NCI-H2171 treated with DMSO at 0.1 percent for 48 hours (cell line): ENCODE results near the gene CROCC2.

Experiments used
- DNase-seq: peaks from one replicate; lab custom pipeline; 2025; lab: John Stamatoyannopoulos, UW

Gene CROCC2

GRCh38 chr2:241038374-241039180 lies 132.4 kb downstream of the CROCC2 start:
- DNase-seq, result no peak

- no peak for DNase-seq
These were observed 133.3 kb downstream of the CROCC2 start for GRCh38 chr2:241039416-241039815.

GRCh38 chr2:241040081-241040803 lies 134.1 kb downstream of the CROCC2 start:
- DNase-seq, result no peak

- DNase-seq, result no peak
These were observed 135.5 kb downstream of the CROCC2 start for GRCh38 chr2:241041589-241042158.
